ENCODE data around the gene CACNG3.
"Not testable (repeated sequence)": the region's sequence is repeated elsewhere in the genome, so short reads cannot be mapped to it uniquely, and the experiment has no call there.

The CACNG3 gene

GRCh38 chr16:24238846-24239245 lies 17.3 kb upstream of the CACNG3 start:
- not testable (repeated sequence) for H3K9ac ChIP-seq (ENCODE audit: low read length); H3K36me3 ChIP-seq (ENCODE audit: control insufficient read depth, insufficient read depth, low read length); H3K27me3 ChIP-seq (ENCODE audit: control insufficient read depth, insufficient read depth, low read length); H3K9me3 ChIP-seq (ENCODE audit: control insufficient read depth, low read length); H3K4me1 ChIP-seq (ENCODE audit: control insufficient read depth, insufficient read depth, low read length); H3K4me3 ChIP-seq (ENCODE audit: low read length)

- Histone ChIP-seq H3K27me3 (ENCODE audit: control insufficient read depth, insufficient read depth, low read length) (no peaks in the 10 kb centered on the region), H3K36me3 (ENCODE audit: control insufficient read depth, insufficient read depth, low read length) (no peaks in the 10 kb centered on the region), H3K9me3 (ENCODE audit: control insufficient read depth, low read length) (no peaks in the 10 kb centered on the region)
These were observed 9.1 kb upstream of the CACNG3 start for GRCh38 chr16:24246911-24247607.

GRCh38 chr16:24253192-24253591 lies 2.9 kb upstream of the CACNG3 start:
- Histone ChIP-seq H3K4me1 (ENCODE audit: control insufficient read depth, insufficient read depth, low read length) (no peaks in the 10 kb centered on the region), H3K27me3 (ENCODE audit: control insufficient read depth, insufficient read depth, low read length) (no peaks in the 10 kb centered on the region), H3K9ac (ENCODE audit: low read length) (no peak overlapping the region), H3K4me3 (ENCODE audit: low read length) (no peak overlapping the region), H3K36me3 (ENCODE audit: control insufficient read depth, insufficient read depth, low read length) (no peaks in the 10 kb centered on the region), H3K9me3 (ENCODE audit: control insufficient read depth, low read length) (no peaks in the 10 kb centered on the region)

More at GRCh38 chr16:24246911-24247607, 9.1 kb upstream of the CACNG3 start:
- Histone ChIP-seq H3K4me1 (ENCODE audit: control insufficient read depth, insufficient read depth, low read length) (no peaks in the 10 kb centered on the region), H3K9ac (ENCODE audit: low read length) (no peak overlapping the region), H3K4me3 (ENCODE audit: low read length) (no peak overlapping the region)

GRCh38 chr16:24257958-24258357 lies 1.8 kb downstream of the CACNG3 start:
- Histone ChIP-seq H3K9me3 (ENCODE audit: control insufficient read depth, low read length) (no peaks in the 10 kb centered on the region), H3K27me3 (ENCODE audit: control insufficient read depth, insufficient read depth, low read length) (no peaks in the 10 kb centered on the region), H3K9ac (ENCODE audit: low read length) (no peak overlapping the region)

GRCh38 chr16:24258791-24259190 lies 2.7 kb downstream of the CACNG3 start:
- no peak overlapping the region for H3K9ac ChIP-seq (ENCODE audit: low read length)
- H3K36me3 ChIP-seq (ENCODE audit: control insufficient read depth, insufficient read depth, low read length) = no peaks in the 10 kb centered on the region
- no peaks in the 10 kb centered on the region for H3K4me1 ChIP-seq (ENCODE audit: control insufficient read depth, insufficient read depth, low read length)
- H3K27me3 ChIP-seq (ENCODE audit: control insufficient read depth, insufficient read depth, low read length) = no peaks in the 10 kb centered on the region
- H3K4me3 ChIP-seq (ENCODE audit: low read length) = no peak overlapping the region
- no peaks in the 10 kb centered on the region for H3K9me3 ChIP-seq (ENCODE audit: control insufficient read depth, low read length)

More at GRCh38 chr16:24257958-24258357, 1.8 kb downstream of the CACNG3 start:
- no peaks in the 10 kb centered on the region for H3K36me3 ChIP-seq (ENCODE audit: control insufficient read depth, insufficient read depth, low read length)
- no peak overlapping the region for H3K4me3 ChIP-seq (ENCODE audit: low read length)
- H3K4me1 ChIP-seq (ENCODE audit: control insufficient read depth, insufficient read depth, low read length) = no peaks in the 10 kb centered on the region

GRCh38 chr16:24262816-24263215 lies 6.7 kb downstream of the CACNG3 start:
- Histone ChIP-seq H3K4me1 (ENCODE audit: control insufficient read depth, insufficient read depth, low read length) (no peaks in the 10 kb centered on the region), H3K9ac (ENCODE audit: low read length) (no peak overlapping the region), H3K27me3 (ENCODE audit: control insufficient read depth, insufficient read depth, low read length) (no peaks in the 10 kb centered on the region), H3K4me3 (ENCODE audit: low read length) (no peak overlapping the region), H3K36me3 (ENCODE audit: control insufficient read depth, insufficient read depth, low read length) (no peaks in the 10 kb centered on the region), H3K9me3 (ENCODE audit: control insufficient read depth, low read length) (no peaks in the 10 kb centered on the region)

- Histone ChIP-seq H3K27me3 (ENCODE audit: control insufficient read depth, insufficient read depth, low read length) (no peaks in the 10 kb centered on the region), H3K9ac (ENCODE audit: low read length) (no peak overlapping the region), H3K4me3 (ENCODE audit: low read length) (no peak overlapping the region), H3K4me1 (ENCODE audit: control insufficient read depth, insufficient read depth, low read length) (no peaks in the 10 kb centered on the region), H3K36me3 (ENCODE audit: control insufficient read depth, insufficient read depth, low read length) (no peaks in the 10 kb centered on the region), H3K9me3 (ENCODE audit: control insufficient read depth, low read length) (no peaks in the 10 kb centered on the region)
These were observed 14.7 kb downstream of the CACNG3 start for GRCh38 chr16:24270721-24271442.

GRCh38 chr16:24272379-24272778 lies 16.2 kb downstream of the CACNG3 start:
- H3K9me3 ChIP-seq (ENCODE audit: control insufficient read depth, low read length) = no peaks in the 10 kb centered on the region
- no peaks in the 10 kb centered on the region for H3K36me3 ChIP-seq (ENCODE audit: control insufficient read depth, insufficient read depth, low read length)
- no peak overlapping the region for H3K4me3 ChIP-seq (ENCODE audit: low read length)
- H3K27me3 ChIP-seq (ENCODE audit: control insufficient read depth, insufficient read depth, low read length) = no peaks in the 10 kb centered on the region
- no peaks in the 10 kb centered on the region for H3K4me1 ChIP-seq (ENCODE audit: control insufficient read depth, insufficient read depth, low read length)
- H3K9ac ChIP-seq (ENCODE audit: low read length) = no peak overlapping the region

- H3K9me3 ChIP-seq (ENCODE audit: control insufficient read depth, low read length) = no peaks in the 10 kb centered on the region
- H3K4me1 ChIP-seq (ENCODE audit: control insufficient read depth, insufficient read depth, low read length) = no peaks in the 10 kb centered on the region
- H3K27me3 ChIP-seq (ENCODE audit: control insufficient read depth, insufficient read depth, low read length) = no peaks in the 10 kb centered on the region
- H3K4me3 ChIP-seq (ENCODE audit: low read length) = no peak overlapping the region
- H3K9ac ChIP-seq (ENCODE audit: low read length) = no peak overlapping the region
- H3K36me3 ChIP-seq (ENCODE audit: control insufficient read depth, insufficient read depth, low read length) = no peaks in the 10 kb centered on the region
These were observed 17.5 kb downstream of the CACNG3 start for GRCh38 chr16:24273508-24274182.

- H3K4me3 ChIP-seq (ENCODE audit: low read length) = no peak overlapping the region
- no peaks in the 10 kb centered on the region for H3K4me1 ChIP-seq (ENCODE audit: control insufficient read depth, insufficient read depth, low read length)
- H3K36me3 ChIP-seq (ENCODE audit: control insufficient read depth, insufficient read depth, low read length) = no peaks in the 10 kb centered on the region
- no peak overlapping the region for H3K9ac ChIP-seq (ENCODE audit: low read length)
- no peaks in the 10 kb centered on the region for H3K9me3 ChIP-seq (ENCODE audit: control insufficient read depth, low read length)
- H3K27me3 ChIP-seq (ENCODE audit: control insufficient read depth, insufficient read depth, low read length) = no peaks in the 10 kb centered on the region
These were observed 19.3 kb downstream of the CACNG3 start for GRCh38 chr16:24275413-24275812.

- Histone ChIP-seq H3K4me1 (ENCODE audit: control insufficient read depth, insufficient read depth, low read length) (no peaks in the 10 kb centered on the region), H3K27me3 (ENCODE audit: control insufficient read depth, insufficient read depth, low read length) (no peaks in the 10 kb centered on the region), H3K9ac (ENCODE audit: low read length) (no peak overlapping the region), H3K36me3 (ENCODE audit: control insufficient read depth, insufficient read depth, low read length) (no peaks in the 10 kb centered on the region), H3K9me3 (ENCODE audit: control insufficient read depth, low read length) (no peaks in the 10 kb centered on the region), H3K4me3 (ENCODE audit: low read length) (no peak overlapping the region)
These were observed 23.9 kb downstream of the CACNG3 start for GRCh38 chr16:24279982-24280515.

- Histone ChIP-seq H3K4me1 (ENCODE audit: control insufficient read depth, insufficient read depth, low read length) (no peaks in the 10 kb centered on the region), H3K9me3 (ENCODE audit: control insufficient read depth, low read length) (no peaks in the 10 kb centered on the region), H3K9ac (ENCODE audit: low read length) (no peak overlapping the region), H3K27me3 (ENCODE audit: control insufficient read depth, insufficient read depth, low read length) (no peaks in the 10 kb centered on the region), H3K36me3 (ENCODE audit: control insufficient read depth, insufficient read depth, low read length) (no peaks in the 10 kb centered on the region), H3K4me3 (ENCODE audit: low read length) (no peak overlapping the region)
These were observed 25.3 kb downstream of the CACNG3 start for GRCh38 chr16:24281466-24281865.

All from mucosa of stomach (tissue), 1 donor.